Duodenal mucosa (tissue), 2 donors: Measurements from ENCODE around the gene IQCF2.

Experiments
- H3K27ac ChIP-seq: one replicate; pipeline ENCODE4 v1.7.0; 2013; ENCODE audit warnings: low read depth, low read length
- H3K27me3 ChIP-seq, 2 donors: one replicate each; pipeline ENCODE4 v1.7.0; 2013; ENCODE audit warnings: low read length in 2 of 2, control low read depth in 1 of 2; ENCODE audit not compliant: insufficient read depth in 2 of 2, control insufficient read depth in 1 of 2
- H3K36me3 ChIP-seq, 2 donors: one replicate each; pipeline ENCODE4 v1.7.0; 2013; ENCODE audit warnings: low read length in 2 of 2, control low read depth in 1 of 2; ENCODE audit not compliant: insufficient read depth in 2 of 2, control insufficient read depth in 1 of 2
- H3K4me1 ChIP-seq, 2 donors: one replicate each; pipeline ENCODE4 v1.7.0; 2013; ENCODE audit warnings: low read length in 2 of 2, control low read depth in 1 of 2; ENCODE audit not compliant: insufficient read depth in 2 of 2, control insufficient read depth in 1 of 2
- H3K4me3 ChIP-seq, 2 donors: one replicate each; pipeline ENCODE4 v1.7.0; 2013; ENCODE audit warnings: low read length in 2 of 2, low read depth in 1 of 2
- H3K9ac ChIP-seq, 2 donors: one replicate each; pipeline ENCODE4 v1.7.0; 2013; ENCODE audit warnings: low read length in 2 of 2, low read depth in 1 of 2
- H3K9me3 ChIP-seq, 2 donors: one replicate each; pipeline ENCODE4 v1.7.0; 2013; ENCODE audit warnings: low read length in 2 of 2, control low read depth in 1 of 2; ENCODE audit not compliant: control insufficient read depth in 1 of 2

Gene IQCF2

DNA sequence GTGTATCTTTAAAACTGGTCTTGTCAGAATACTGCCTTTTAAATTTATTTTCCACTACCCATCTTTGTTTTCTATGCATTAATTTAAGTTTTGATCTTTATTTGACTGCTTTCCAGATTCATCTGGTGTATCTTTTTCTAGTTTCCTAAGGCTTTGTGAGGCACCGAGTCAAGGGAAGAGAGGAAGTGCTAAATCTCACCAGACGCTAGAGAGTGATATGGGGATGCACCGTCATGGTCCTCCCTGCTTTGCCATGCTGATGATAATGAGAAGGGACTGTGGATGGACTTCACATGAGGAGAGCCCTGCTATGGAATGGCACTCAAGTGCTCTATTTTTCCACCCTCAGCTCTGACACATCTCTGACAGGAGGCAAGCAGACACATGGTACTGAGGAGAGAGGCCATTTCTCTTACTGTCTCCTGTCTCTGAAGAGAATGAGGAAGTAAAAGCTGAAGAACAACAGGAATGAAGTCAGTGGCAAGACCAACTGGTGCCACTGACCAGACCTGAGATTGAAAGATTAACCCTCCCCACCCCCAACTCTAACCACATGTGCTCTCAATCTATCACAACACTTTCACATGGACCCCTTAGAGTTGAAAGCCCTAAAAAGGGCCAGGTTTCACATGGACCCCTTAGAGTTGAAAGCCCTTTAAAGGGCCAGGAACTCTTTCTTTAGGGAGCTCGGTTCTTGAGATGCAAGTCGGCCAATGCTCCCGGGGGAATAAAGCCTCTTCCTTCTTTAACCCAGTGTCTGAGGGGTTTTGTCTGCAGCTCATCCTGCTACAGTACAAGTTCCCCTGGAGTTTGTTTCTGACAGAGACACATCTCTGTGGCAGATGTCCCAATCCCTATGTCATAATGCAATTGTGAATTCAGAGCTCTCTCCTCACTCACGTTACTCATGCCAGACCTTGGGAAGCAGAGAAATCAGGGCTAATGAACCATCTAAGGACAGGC, at the start of gene IQCF2:
Gene IQCF2 (plus strand): TSS at position 913 of the 963 bp plus-strand sequence. CDS start 52 bp downstream, outside the sequence.
- Histone ChIP-seq H3K9me3 (no peaks in the 10 kb centered on the region), H3K4me3 (no peak within 1 kb of the TSS), H3K27ac (no peak within 1 kb of the TSS), H3K36me3 (no peaks in the 10 kb centered on the region), H3K27me3 (peaks cover 0 to 4% of the 10 kb centered on the region in 2 donors), H3K9ac (no peak within 1 kb of the TSS), H3K4me1 (no peaks in the 10 kb centered on the region)

DNA sequence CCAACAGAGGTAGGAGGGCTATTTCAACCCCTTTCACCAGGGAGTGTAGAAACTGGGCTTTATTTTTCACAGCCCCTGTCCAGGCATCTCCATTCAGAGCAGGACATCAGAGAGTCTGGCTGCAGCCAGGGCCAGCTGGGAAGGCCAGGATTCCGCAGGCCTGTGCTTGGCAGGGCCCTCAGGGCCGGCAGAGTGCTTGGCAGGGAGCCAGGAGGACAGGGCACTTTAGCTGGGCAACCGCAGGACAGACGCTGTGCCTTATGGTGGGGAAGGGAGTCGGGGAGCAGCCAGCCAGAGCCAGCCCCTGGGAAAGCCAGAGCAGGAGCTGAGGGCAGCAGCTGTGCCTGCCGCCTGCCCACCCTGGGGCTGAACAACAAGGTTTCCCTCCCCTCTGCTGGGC, 47.9 kb upstream of the IQCF2 start:
- Histone ChIP-seq H3K27ac (no peak overlapping the region), H3K4me3 (no peak overlapping the region), H3K4me1 (no peaks in the 10 kb centered on the region), H3K9me3 (no peaks in the 10 kb centered on the region), H3K36me3 (no peaks in the 10 kb centered on the region), H3K9ac (no peak overlapping the region), H3K27me3 (peaks cover 2 to 5% of the 10 kb centered on the region in 2 donors)

DNA sequence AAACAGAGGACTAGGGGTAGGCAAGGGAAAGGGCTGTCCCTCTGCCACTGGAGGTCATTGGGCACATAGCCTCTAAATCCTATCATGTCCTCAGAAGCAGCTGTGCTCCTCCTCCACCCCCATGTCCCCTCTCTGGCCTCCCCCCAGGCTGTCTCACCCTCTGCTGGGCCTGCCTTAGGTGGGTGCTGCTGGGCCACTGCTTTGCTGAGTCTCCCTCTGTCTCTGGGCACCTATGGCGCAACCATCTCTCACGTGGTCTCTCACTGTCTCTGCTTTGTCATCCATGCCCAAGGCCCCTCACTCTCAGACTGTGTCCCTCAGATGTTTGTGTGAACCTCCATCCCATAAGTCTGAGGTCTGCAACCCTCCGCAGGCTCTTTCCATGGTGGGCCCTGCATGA, 47.4 kb upstream of the IQCF2 start:
- H3K27ac ChIP-seq = no peak overlapping the region
- no peaks in the 10 kb centered on the region for H3K9me3 ChIP-seq
- H3K27me3 ChIP-seq = peaks cover 2 to 5% of the 10 kb centered on the region in 2 donors
- no peaks in the 10 kb centered on the region for H3K4me1 ChIP-seq
- H3K36me3 ChIP-seq = no peaks in the 10 kb centered on the region
- H3K4me3 ChIP-seq = no peak overlapping the region
- no peak overlapping the region for H3K9ac ChIP-seq

DNA sequence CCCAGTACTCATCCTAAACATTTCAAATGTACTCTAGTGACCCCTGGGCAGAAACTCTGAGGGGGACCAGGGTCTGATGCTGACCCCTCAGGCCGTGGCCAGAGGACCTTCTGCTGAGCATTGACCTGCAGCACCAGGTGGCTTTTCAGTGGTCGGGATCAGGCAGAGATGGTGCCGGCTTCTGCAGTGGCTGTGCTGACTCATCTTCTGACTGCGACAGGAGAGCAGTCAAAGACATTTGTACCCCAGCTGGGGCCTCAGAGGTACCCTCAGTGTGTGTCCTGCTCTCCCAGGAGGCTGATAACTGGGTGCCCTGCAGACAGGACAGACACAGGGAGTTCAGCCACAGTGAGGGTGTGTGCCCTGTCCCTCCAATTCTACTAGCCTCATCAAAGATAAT, 45.8 kb upstream of the IQCF2 start:
- no peaks in the 10 kb centered on the region for H3K36me3 ChIP-seq
- no peaks in the 10 kb centered on the region for H3K9me3 ChIP-seq
- peaks cover 3 to 5% of the 10 kb centered on the region in 2 donors for H3K27me3 ChIP-seq
- H3K4me3 ChIP-seq = no peak overlapping the region
- H3K4me1 ChIP-seq = no peaks in the 10 kb centered on the region
- H3K9ac ChIP-seq = no peak overlapping the region
- no peak overlapping the region for H3K27ac ChIP-seq

DNA sequence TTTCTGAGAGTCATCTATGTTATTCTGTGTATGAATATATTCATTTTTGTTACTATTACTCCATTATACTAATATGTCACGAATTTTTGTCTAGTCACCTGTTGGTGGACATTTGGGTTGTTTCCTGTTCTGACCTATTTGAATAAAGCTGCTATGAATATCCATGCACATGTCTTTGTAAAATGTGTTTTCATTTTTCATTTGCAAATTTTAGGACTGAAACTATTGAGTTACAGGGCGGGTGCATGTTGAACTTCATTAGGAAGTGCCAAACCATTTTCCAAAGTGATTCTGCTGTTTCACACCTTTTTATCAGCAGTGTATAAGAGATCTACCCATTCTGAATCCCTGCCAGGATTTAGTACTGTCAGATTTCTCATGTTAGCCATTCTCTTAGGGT, 44.7 kb upstream of the IQCF2 start:
- Histone ChIP-seq H3K9ac (no peak overlapping the region), H3K36me3 (no peaks in the 10 kb centered on the region), H3K4me3 (no peak overlapping the region), H3K27ac (no peak overlapping the region), H3K4me1 (no peaks in the 10 kb centered on the region), H3K9me3 (no peaks in the 10 kb centered on the region), H3K27me3 (peaks cover 5 to 6% of the 10 kb centered on the region in 2 donors)

DNA sequence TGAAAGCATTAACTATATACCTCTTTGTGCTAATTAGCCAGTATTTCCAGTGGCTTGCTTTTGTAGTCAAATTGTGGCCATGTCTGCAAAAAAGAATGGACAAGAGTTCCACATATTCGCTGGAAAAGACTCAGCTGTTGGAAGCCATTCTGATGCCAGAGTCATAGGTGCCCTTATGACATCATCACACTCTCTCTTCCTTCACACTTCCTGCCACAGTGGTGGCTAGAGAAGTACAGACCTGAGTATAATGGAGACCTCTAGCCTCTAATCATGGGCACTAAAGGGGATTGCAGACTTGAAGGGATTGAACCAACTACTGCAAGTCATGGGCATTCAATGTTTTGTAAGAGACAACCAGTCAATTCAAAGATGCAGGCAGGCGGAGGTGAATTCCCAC, 44.0 kb upstream of the IQCF2 start:
- H3K9me3 ChIP-seq = no peaks in the 10 kb centered on the region
- H3K27me3 ChIP-seq = peaks cover 5 to 6% of the 10 kb centered on the region in 2 donors

DNA sequence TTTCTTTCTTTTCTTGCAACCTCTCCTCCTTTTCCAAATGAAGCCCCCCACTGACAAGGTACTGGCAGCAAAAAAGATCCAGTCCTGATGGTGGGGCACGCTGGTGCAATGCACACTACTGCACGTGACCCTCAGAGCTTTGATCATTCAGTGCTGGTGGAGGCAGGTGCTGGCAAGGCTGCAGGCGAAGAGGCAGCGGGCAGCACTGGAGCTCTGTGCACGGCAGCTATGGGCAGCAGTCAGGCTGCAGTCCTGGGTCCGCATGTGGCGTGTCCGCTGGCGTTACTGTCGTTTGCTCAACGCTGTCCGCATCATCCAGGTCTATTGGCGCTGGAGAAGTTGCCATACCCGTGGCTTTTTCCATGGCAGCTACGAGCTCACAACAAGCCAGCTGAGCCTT, 42.3 kb upstream of the IQCF2 start:
- Histone ChIP-seq H3K9ac (no peak overlapping the region), H3K27me3 (peaks cover 5 to 6% of the 10 kb centered on the region in 2 donors)

More for the DNA sequence above, 44.0 kb upstream of the IQCF2 start:
- Histone ChIP-seq H3K4me1 (no peaks in the 10 kb centered on the region), H3K9ac (no peak overlapping the region), H3K27ac (no peak overlapping the region), H3K36me3 (no peaks in the 10 kb centered on the region), H3K4me3 (no peak overlapping the region)

DNA sequence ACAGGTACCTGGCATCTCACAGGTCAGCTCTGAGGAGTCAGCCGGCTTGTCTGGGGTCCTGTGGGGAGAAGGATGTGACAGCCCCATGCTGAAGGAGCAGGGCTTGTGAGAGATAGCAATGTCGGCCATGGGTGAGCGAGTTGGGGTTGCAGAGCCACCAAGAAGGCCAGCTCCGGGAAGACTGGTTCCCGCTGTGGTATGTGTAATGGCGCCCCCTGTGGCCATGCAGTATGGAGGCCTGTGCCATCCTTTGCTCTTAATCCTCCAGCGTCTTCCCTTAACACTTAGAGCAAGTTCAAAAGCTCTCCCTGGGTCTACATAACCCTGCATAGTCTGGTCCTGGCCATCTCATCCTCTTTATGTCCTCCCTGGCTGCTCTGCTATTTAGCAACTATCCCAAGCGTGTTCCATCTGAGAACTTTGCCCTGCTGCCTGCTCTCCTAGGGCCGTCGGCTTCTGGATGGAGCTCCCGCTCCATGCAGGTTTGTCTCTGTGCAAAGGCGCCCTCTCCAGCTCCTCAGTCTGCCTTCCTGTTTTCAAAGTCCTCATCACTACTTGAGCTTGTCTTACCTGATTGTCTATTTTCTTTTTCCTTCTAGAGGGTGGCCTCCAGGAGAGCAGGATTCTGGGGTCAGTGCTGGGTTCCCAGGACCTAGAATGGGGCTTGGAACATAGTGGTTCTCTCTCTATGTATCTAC, 41.6 kb upstream of the IQCF2 start:
- H3K27ac ChIP-seq = no peak overlapping the region
- H3K36me3 ChIP-seq = no peaks in the 10 kb centered on the region
- H3K9me3 ChIP-seq = no peaks in the 10 kb centered on the region
- peaks cover 5 to 6% of the 10 kb centered on the region in 2 donors for H3K27me3 ChIP-seq
- no peak overlapping the region for H3K9ac ChIP-seq
- no peaks in the 10 kb centered on the region for H3K4me1 ChIP-seq
- H3K4me3 ChIP-seq = no peak overlapping the region

More for the DNA sequence above, 42.3 kb upstream of the IQCF2 start:
- H3K27ac ChIP-seq = no peak overlapping the region
- H3K4me3 ChIP-seq = no peak overlapping the region
- no peaks in the 10 kb centered on the region for H3K36me3 ChIP-seq
- H3K9me3 ChIP-seq = no peaks in the 10 kb centered on the region
- no peaks in the 10 kb centered on the region for H3K4me1 ChIP-seq

DNA sequence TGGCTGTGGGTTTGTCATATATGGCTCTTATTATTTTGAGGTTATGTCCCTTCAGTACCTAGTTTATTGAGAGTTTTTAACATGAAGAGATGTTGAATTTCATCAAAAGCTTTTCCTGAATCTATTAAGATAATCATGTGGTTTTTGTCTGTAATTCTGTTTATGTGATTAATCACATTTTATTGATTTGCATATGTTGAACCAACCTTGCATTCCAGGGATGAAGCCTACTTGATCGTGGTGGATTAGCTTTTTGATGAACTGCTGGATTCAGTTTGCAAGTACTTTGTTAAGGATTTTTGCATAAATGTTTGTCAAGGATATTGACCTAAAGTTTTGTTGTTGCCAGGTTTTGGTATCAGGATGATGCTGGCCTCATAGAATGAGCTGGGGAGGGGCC, 33.1 kb upstream of the IQCF2 start:
- H3K9me3 ChIP-seq = peaks cover 0 to 6% of the 10 kb centered on the region in 2 donors
- no peak overlapping the region for H3K9ac ChIP-seq
- H3K4me3 ChIP-seq = no peak overlapping the region
- H3K27me3 ChIP-seq = no peaks in the 10 kb centered on the region
- no peaks in the 10 kb centered on the region for H3K4me1 ChIP-seq
- no peak overlapping the region for H3K27ac ChIP-seq
- H3K36me3 ChIP-seq = no peaks in the 10 kb centered on the region

DNA sequence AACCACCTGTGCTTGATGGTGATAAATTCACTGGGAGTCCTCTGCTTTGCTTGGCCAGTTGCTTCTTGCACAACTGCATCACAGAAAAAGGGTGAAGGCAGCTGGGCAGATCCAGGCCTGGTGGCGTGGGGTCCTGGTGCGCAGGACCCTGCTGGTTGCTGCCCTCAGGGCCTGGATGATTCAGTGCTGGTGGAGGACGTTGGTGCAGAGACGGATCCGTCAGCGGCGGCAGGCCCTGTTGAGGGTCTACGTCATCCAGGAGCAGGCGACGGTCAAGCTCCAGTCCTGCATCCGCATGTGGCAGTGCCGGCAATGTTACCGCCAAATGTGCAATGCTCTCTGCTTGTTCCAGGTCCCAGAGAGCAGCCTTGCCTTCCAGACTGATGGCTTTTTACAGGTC, 31.1 kb upstream of the IQCF2 start:
- Histone ChIP-seq H3K9me3 (peaks cover 0 to 6% of the 10 kb centered on the region in 2 donors), H3K27ac (no peak overlapping the region), H3K4me1 (no peaks in the 10 kb centered on the region), H3K4me3 (no peak overlapping the region), H3K27me3 (peaks cover 0 to 2% of the 10 kb centered on the region in 2 donors), H3K36me3 (no peaks in the 10 kb centered on the region), H3K9ac (no peak overlapping the region)
